IMR-90 (cell line): ENCODE measurements around the gene NUBPL. TPM values are rescaled to one million over a fixed set of nuclear protein-coding genes. Genes with fewer than 3 reads are reported as not detected.

Experiments used
- ATAC-seq: fragments of 200-7000 bp; cut with Tn5 transposase; 2 replicates; pipeline ENCODE4 v1.9.1; 2020; ENCODE audit warnings: low read depth, mild to moderate bottlenecking, moderate library complexity
- BruUV-seq: library from RNA; stranded (reverse); fragments of 400-500 nt; replicated peaks from 2 replicates; lab custom pipeline; 2021; lab: Mats Ljungman, UMichigan
- CTCF ChIA-PET: fragments of 300-600 bp; formaldehyde crosslinking; extraction: SDS; loops from one replicate; lab custom pipeline; 2021; ENCODE audit warnings: antibody characterized with exemption; lab: Yijun Ruan, JAX
- POLR2A ChIA-PET: fragments of 300-600 bp; sonication (Branson Sonifier 250); formaldehyde crosslinking; loops from one replicate; lab custom pipeline; 2022; ENCODE audit warnings: antibody characterized with exemption; ENCODE audit not compliant: unreplicated experiment; lab: Charles Lee
- DNase-seq: peaks from one replicate; pipeline ENCODE4 v3.0.0; 2013
- H2AFZ ChIP-seq: replicated peaks from 2 replicates; pipeline ENCODE3; 2013; ENCODE audit warnings: low read length, mild to moderate bottlenecking; ENCODE audit not compliant: poor library complexity
- H2AK5ac ChIP-seq: 2 replicates; pipeline ENCODE4 v1.6.1; 2013; ENCODE audit warnings: low read depth, low read length, inconsistent platforms
- H2AK9ac ChIP-seq: replicated peaks from 2 replicates; pipeline ENCODE3; 2013; ENCODE audit warnings: mild to moderate bottlenecking, low read depth, low read length, moderate library complexity; ENCODE audit not compliant: poor library complexity
- H2BK120ac ChIP-seq: 2 replicates; pipeline ENCODE4 v1.6.1; 2013; ENCODE audit warnings: low read depth, low read length, inconsistent platforms
- H2BK15ac ChIP-seq: 3 replicates; pipeline ENCODE4 v1.6.1; 2013; ENCODE audit warnings: low read depth, low read length, inconsistent platforms
- H2BK20ac ChIP-seq: 2 replicates; pipeline ENCODE4 v1.6.1; 2013; ENCODE audit warnings: low read depth, mild to moderate bottlenecking, inconsistent platforms, low read length, moderate library complexity
- H2BK5ac ChIP-seq: 2 replicates; pipeline ENCODE4 v1.6.1; 2013; ENCODE audit warnings: mild to moderate bottlenecking, low read depth, low read length, inconsistent platforms; ENCODE audit not compliant: poor library complexity, severe bottlenecking
- H3K14ac ChIP-seq: replicated peaks from 2 replicates; pipeline ENCODE4 v1.6.1; 2013; ENCODE audit warnings: low read depth, low read length, inconsistent platforms
- H3K18ac ChIP-seq: 2 replicates; pipeline ENCODE4 v1.6.1; 2013; ENCODE audit warnings: low read depth, low read length, control low read depth
- H3K23ac ChIP-seq: 2 replicates; pipeline ENCODE4 v1.6.1; 2013; ENCODE audit warnings: low read depth, low read length, inconsistent platforms
- H3K27ac ChIP-seq: 2 replicates; pipeline ENCODE4 v1.5.1; 2013; ENCODE audit warnings: mild to moderate bottlenecking, control low read depth, low read length; ENCODE audit not compliant: insufficient read depth
- H3K27me3 ChIP-seq: 2 replicates; pipeline ENCODE4 v1.6.1; 2013; ENCODE audit warnings: low read length; ENCODE audit not compliant: control insufficient read depth, insufficient read depth
- H3K36me3 ChIP-seq: 2 replicates; pipeline ENCODE4 v1.6.1; 2013; ENCODE audit warnings: low read length, mixed read lengths; ENCODE audit not compliant: control insufficient read depth, insufficient read depth
- H3K4ac ChIP-seq: 2 replicates; pipeline ENCODE4 v1.6.1; 2013; ENCODE audit warnings: low read depth, low read length, inconsistent platforms
- H3K4me1 ChIP-seq: 2 replicates; pipeline ENCODE4 v1.6.1; 2013; ENCODE audit warnings: low read length, mixed read lengths; ENCODE audit not compliant: control insufficient read depth, insufficient read depth
- H3K4me2 ChIP-seq: 2 replicates; pipeline ENCODE4 v1.6.1; 2013; ENCODE audit warnings: low read depth, mild to moderate bottlenecking, control low read depth, low read length, moderate library complexity
- H3K4me3 ChIP-seq: 2 replicates; pipeline ENCODE4 v1.5.1; 2013; ENCODE audit warnings: low read depth, mild to moderate bottlenecking, control low read depth, low read length, moderate library complexity; ENCODE audit not compliant: insufficient read depth
- H3K56ac ChIP-seq: 2 replicates; pipeline ENCODE4 v1.6.1; 2013; ENCODE audit warnings: low read length, inconsistent platforms; ENCODE audit not compliant: insufficient read depth; ENCODE audit errors: extremely low read depth
- H3K79me1 ChIP-seq, 2 experiments: 2 replicates each; pipeline ENCODE4 v1.6.1; 2013; ENCODE audit warnings: low read length in 2 of 2, inconsistent platforms in 1 of 2, low read depth in 1 of 2
- H3K9ac ChIP-seq: 2 replicates; pipeline ENCODE4 v1.6.1; 2013; ENCODE audit warnings: low read depth, low read length, control low read depth
- H3K9me1 ChIP-seq: 2 replicates; pipeline ENCODE4 v1.6.1; 2013; ENCODE audit warnings: low read length, inconsistent platforms; ENCODE audit not compliant: insufficient read depth
- H3K9me3 ChIP-seq: 2 replicates; pipeline ENCODE4 v1.6.1; 2013; ENCODE audit warnings: low read length; ENCODE audit not compliant: control insufficient read depth, insufficient read depth
- H4K20me1 ChIP-seq: 2 replicates; pipeline ENCODE4 v1.6.1; 2013; ENCODE audit warnings: low read length, inconsistent platforms; ENCODE audit not compliant: insufficient read depth
- H4K5ac ChIP-seq: 2 replicates; pipeline ENCODE4 v1.6.1; 2013; ENCODE audit warnings: mild to moderate bottlenecking, low read depth, low read length, control low read depth
- H4K8ac ChIP-seq, 2 experiments: 2 replicates each; pipeline ENCODE4 v1.6.1; 2013; ENCODE audit warnings: low read depth in 2 of 2, low read length in 2 of 2, control low read depth in 1 of 2, inconsistent platforms in 1 of 2
- H4K91ac ChIP-seq: 2 replicates; pipeline ENCODE4 v1.6.1; 2013; ENCODE audit warnings: low read depth, low read length, inconsistent platforms; ENCODE audit not compliant: insufficient read depth
- RCOR1 ChIP-seq: IDR thresholded peaks from 2 replicates; pipeline ENCODE4 v1.6.1; 2012; ENCODE audit warnings: mild to moderate bottlenecking, low read length, improper control_type of control experiment; ENCODE audit not compliant: insufficient replicate concordance
- WGBS, 2 experiments: methylation state at CpG; one replicate each; pipeline versions ENCODE4 v1.1.5 to v1.1.7; 2013; ENCODE audit warnings: missing lambda C conversion rate in 2 of 2; ENCODE audit not compliant: insufficient read length in 1 of 2; ENCODE audit errors: extremely low coverage in 2 of 2; 5-methylcytosine and 5-hydroxymethylcytosine counted together
- dilution Hi-C: fragments of 300-500 bp; cut with HindIII; formaldehyde crosslinking; loops from one replicate; pipeline ENCODE4 v1.14.3; 2018; ENCODE audit warnings: low sequenced_read_pairs; ENCODE audit not compliant: unreplicated experiment
- in situ Hi-C: fragments of 300-500 bp; cut with MboI; formaldehyde crosslinking; loops from 3 replicates; pipeline ENCODE4 v1.14.3; 2019; ENCODE audit warnings: low sequenced_read_pairs, inconsistent platforms, mixed read lengths
- intact Hi-C: fragments of 100-400 bp; cut with micrococcal nuclease; formaldehyde crosslinking; loops from 2 replicates; pipeline ENCODE4 v1.10.0; 2022
- polyA plus RNA-seq, 3 experiments: library from polyadenylated mRNA; depleted of rRNA; stranded (reverse); fragments of >200 nt; gene quantifications; 2 replicates each; pipeline ENCODE4 v1.2.3, GENCODE V29; 2012; ENCODE audit warnings: low replicate concordance in 1 of 3
- total RNA-seq: library from RNA; depleted of rRNA; stranded (reverse); fragments of >200 nt; gene quantifications from 2 replicates; pipeline ENCODE4 v1.2.3, GENCODE V29; 2012

NUBPL gene
- total and polyA plus RNA-seq, 2 of the 4 experiments (the other 2 are of a cell fraction) = 5.4 to 11.5 TPM

DNA sequence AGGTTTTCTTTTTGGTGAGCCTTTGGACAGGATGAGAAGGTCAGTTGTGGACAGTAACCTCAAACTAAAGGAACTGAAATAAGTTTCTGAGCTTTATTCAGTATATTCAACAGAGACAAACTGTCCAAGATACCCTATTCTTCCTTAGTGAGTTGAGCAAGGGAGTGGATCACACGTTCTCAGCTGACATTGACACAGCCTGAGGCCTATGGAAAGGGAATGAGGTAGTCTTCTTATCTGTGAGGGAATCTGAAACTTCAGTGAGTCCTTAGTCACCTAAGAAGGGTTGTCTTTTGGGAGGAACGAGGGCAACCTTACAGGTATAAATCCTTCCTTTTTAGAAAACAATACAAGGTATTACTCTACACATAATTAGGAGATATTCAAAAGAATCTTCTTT, 5.0 kb upstream of the NUBPL start:
- no peak for TF ChIP-seq RCOR1
- no peak overlapping the region for H3K9ac ChIP-seq
- no peak overlapping the region for H3K4me2 ChIP-seq
- H2BK20ac ChIP-seq = no peak overlapping the region
- H3K18ac ChIP-seq = no peak overlapping the region
- H3K4me3 ChIP-seq = no peak overlapping the region
- dilution Hi-C loops = no loop called here
- WGBS, 2 experiments = no CpG with 5 or more reads among the region's 2 CpGs
- no peak overlapping the region for H2BK5ac ChIP-seq
- H4K5ac ChIP-seq = no peak overlapping the region
- H3K27me3 ChIP-seq = peaks cover 4% of the 10 kb centered on the region
- ATAC-seq (no peak), DNase-seq (no peak)
- H3K4ac ChIP-seq = no peak overlapping the region
- H3K56ac ChIP-seq = no peak overlapping the region
- no peak overlapping the region for H2AFZ ChIP-seq
- intact Hi-C loops = no loop called here
- no peak overlapping the region for H4K91ac ChIP-seq
- H3K23ac ChIP-seq = no peak overlapping the region
- H2BK120ac ChIP-seq = no peak overlapping the region
- in situ Hi-C loops = no loop called here
- H3K36me3 ChIP-seq = no peaks in the 10 kb centered on the region
- CTCF ChIA-PET = interaction anchor here (0.6 kb wide), 1 partner anchor 11 kb away, joined by 3 read pairs; no protein-coding TSS in a partner anchor
- no peak overlapping the region for H2BK15ac ChIP-seq
- H3K4me1 ChIP-seq = no peaks in the 10 kb centered on the region
- POLR2A ChIA-PET = no interaction called here
- H3K9me1 ChIP-seq = no peaks in the 10 kb centered on the region
- BruUV-seq = no TSS peak
- no peaks in the 10 kb centered on the region for H3K9me3 ChIP-seq
- no peak overlapping the region for H3K14ac ChIP-seq
- no peak overlapping the region for H4K8ac ChIP-seq
- no peak overlapping the region for H2AK5ac ChIP-seq
- no peak overlapping the region for H2AK9ac ChIP-seq
- no peaks in the 10 kb centered on the region for H3K79me1 ChIP-seq
- no peaks in the 10 kb centered on the region for H4K20me1 ChIP-seq
- no peak overlapping the region for H3K27ac ChIP-seq
